Effector memory CD8-positive, alpha-beta T cell (primary cell): ENCODE measurements around the gene SNX9.

ENCODE experiments used
- ATAC-seq: fragments of 150-1000 bp; cut with Tn5 transposase; replicated peaks from 2 replicates; pipeline ENCODE4 v1.10.0; 2021; ENCODE audit warnings: mild to moderate bottlenecking, moderate library complexity
- DNase-seq, 3 experiments: peaks; one replicate each; pipeline ENCODE4 v3.0.0; 2021
- H3K27ac Mint-ChIP-seq, 2 donors: one replicate each; pipeline ENCODE4 v1.8.0; 2022; ENCODE audit warnings: mild to moderate bottlenecking in 2 of 2, mixed read lengths in 2 of 2, moderate library complexity in 2 of 2
- H3K27me3 Mint-ChIP-seq, 2 donors: one replicate each; pipeline ENCODE4 v1.8.0; 2022; ENCODE audit warnings: mixed read lengths in 2 of 2
- H3K36me3 Mint-ChIP-seq: one replicate; pipeline ENCODE4 v1.8.0; 2022; ENCODE audit warnings: mild to moderate bottlenecking, moderate library complexity, mixed read lengths; ENCODE audit not compliant: insufficient read depth
- H3K4me1 Mint-ChIP-seq, 2 donors: one replicate each; pipeline ENCODE4 v1.8.0; 2022; ENCODE audit warnings: low read depth in 2 of 2, mixed read lengths in 2 of 2
- H3K4me3 Mint-ChIP-seq, 2 donors: one replicate each; pipeline ENCODE4 v1.8.0; 2022; ENCODE audit warnings: mild to moderate bottlenecking in 2 of 2, mixed read lengths in 2 of 2, moderate library complexity in 2 of 2
- H3K9me3 Mint-ChIP-seq, 2 donors: one replicate each; pipeline ENCODE4 v1.8.0; 2022; ENCODE audit warnings: mixed read lengths in 2 of 2

SNX9 gene

GRCh38 chr6:157977176-157977804 is 154.2 kb downstream of the SNX9 start:
- H3K27me3 Mint-ChIP-seq: no peaks in the 10 kb centered on the region
- H3K9me3 Mint-ChIP-seq: no peaks in the 10 kb centered on the region
- H3K27ac Mint-ChIP-seq: no peak overlapping the region
- H3K36me3 Mint-ChIP-seq: no peaks in the 10 kb centered on the region
- no peak for DNase-seq
- peaks cover 0 to 4% of the 10 kb centered on the region in 2 donors for H3K4me1 Mint-ChIP-seq
- no peak for ATAC-seq
- H3K4me3 Mint-ChIP-seq: no peak overlapping the region

- Mint-ChIP-seq H3K27ac (no peak overlapping the region), H3K4me3 (no peak overlapping the region), H3K9me3 (no peaks in the 10 kb centered on the region), H3K36me3 (no peaks in the 10 kb centered on the region), H3K27me3 (no peaks in the 10 kb centered on the region), H3K4me1 (peaks cover 4 to 8% of the 10 kb centered on the region in 2 donors)
- DNase-seq (no peak), ATAC-seq (no peak)
These were observed 155.2 kb downstream of the SNX9 start for GRCh38 chr6:157978021-157978783.

GRCh38 chr6:157980288-157981131 is 157.5 kb downstream of the SNX9 start:
- H3K4me3 Mint-ChIP-seq: peak overlapping the region; percentile 79
- H3K27me3 Mint-ChIP-seq: no peaks in the 10 kb centered on the region
- H3K36me3 Mint-ChIP-seq: no peaks in the 10 kb centered on the region
- DNase-seq (peak in 1 of 3 experiments; percentile 10), ATAC-seq (peak; percentile 3)
- H3K9me3 Mint-ChIP-seq: no peaks in the 10 kb centered on the region
- H3K27ac Mint-ChIP-seq: peak overlapping the region; percentile 21 to 32
- H3K4me1 Mint-ChIP-seq: peaks cover 15 to 17% of the 10 kb centered on the region in 2 donors

- peaks cover 15 to 17% of the 10 kb centered on the region in 2 donors for H3K4me1 Mint-ChIP-seq
- peak overlapping the region in 1 of 2 donors; percentile 67 for H3K27ac Mint-ChIP-seq
- no peaks in the 10 kb centered on the region for H3K36me3 Mint-ChIP-seq
- DNase-seq (no peak), ATAC-seq (no peak)
- no peaks in the 10 kb centered on the region for H3K9me3 Mint-ChIP-seq
- H3K4me3 Mint-ChIP-seq: peak overlapping the region; percentile 79
- H3K27me3 Mint-ChIP-seq: no peaks in the 10 kb centered on the region
These were observed 158.0 kb downstream of the SNX9 start for GRCh38 chr6:157981132-157981394.

GRCh38 chr6:157981395-157982101 is 158.5 kb downstream of the SNX9 start, which contains the start of gene SYNJ2:
TSS of gene SYNJ2 (plus strand) at chr6:157981863. CDS start at chr6:157981962, 99 bp downstream.
- no peaks in the 10 kb centered on the region for H3K36me3 Mint-ChIP-seq
- ATAC-seq: peak; percentile 87
- DNase-seq: peak; percentile 68 to 79 (median 74)
- H3K4me1 Mint-ChIP-seq: peaks cover 15 to 17% of the 10 kb centered on the region in 2 donors
- H3K27me3 Mint-ChIP-seq: no peaks in the 10 kb centered on the region
- peak within 1 kb of the TSS; percentile 79 for H3K4me3 Mint-ChIP-seq
- H3K27ac Mint-ChIP-seq: peak within 1 kb of the TSS; percentile 55 to 67
- H3K9me3 Mint-ChIP-seq: no peaks in the 10 kb centered on the region

GRCh38 chr6:157982102-157982562 is 159.1 kb downstream of the SNX9 start:
- H3K4me3 Mint-ChIP-seq: peak overlapping the region; percentile 79
- no peaks in the 10 kb centered on the region for H3K9me3 Mint-ChIP-seq
- peaks cover 3% of the 10 kb centered on the region for H3K36me3 Mint-ChIP-seq
- peaks cover 15 to 17% of the 10 kb centered on the region in 2 donors for H3K4me1 Mint-ChIP-seq
- DNase-seq (peak; percentile 5 to 28 (median 18)), ATAC-seq (peak; percentile 18)
- no peaks in the 10 kb centered on the region for H3K27me3 Mint-ChIP-seq
- H3K27ac Mint-ChIP-seq: peak overlapping the region; percentile 55 to 67

- peaks cover 15 to 17% of the 10 kb centered on the region in 2 donors for H3K4me1 Mint-ChIP-seq
These were observed 159.7 kb downstream of the SNX9 start for GRCh38 chr6:157982563-157983405.

GRCh38 chr6:157983406-157984119 is 160.5 kb downstream of the SNX9 start:
- ATAC-seq: no peak

More at GRCh38 chr6:157982563-157983405, 159.7 kb downstream of the SNX9 start:
- Mint-ChIP-seq H3K27me3 (no peaks in the 10 kb centered on the region), H3K9me3 (no peaks in the 10 kb centered on the region), H3K27ac (peak overlapping the region; percentile 55 to 67), H3K36me3 (peaks cover 4% of the 10 kb centered on the region), H3K4me3 (peak overlapping the region; percentile 79)
- no peak for DNase-seq
- ATAC-seq: no peak

GRCh38 chr6:157984128-157984527 is 161.1 kb downstream of the SNX9 start:
- DNase-seq (no peak), ATAC-seq (no peak)
- peaks cover 4% of the 10 kb centered on the region for H3K36me3 Mint-ChIP-seq
- peak overlapping the region in 1 of 2 donors; percentile 79 for H3K4me3 Mint-ChIP-seq
- H3K4me1 Mint-ChIP-seq: peaks cover 15 to 19% of the 10 kb centered on the region in 2 donors
- no peaks in the 10 kb centered on the region for H3K9me3 Mint-ChIP-seq
- H3K27ac Mint-ChIP-seq: peak overlapping the region in 1 of 2 donors; percentile 32
- H3K27me3 Mint-ChIP-seq: no peaks in the 10 kb centered on the region

More at GRCh38 chr6:157983406-157984119, 160.5 kb downstream of the SNX9 start:
- no peaks in the 10 kb centered on the region for H3K27me3 Mint-ChIP-seq
- peaks cover 4% of the 10 kb centered on the region for H3K36me3 Mint-ChIP-seq
- no peak overlapping the region for H3K27ac Mint-ChIP-seq
- no peaks in the 10 kb centered on the region for H3K9me3 Mint-ChIP-seq
- H3K4me1 Mint-ChIP-seq: peaks cover 15 to 19% of the 10 kb centered on the region in 2 donors
- H3K4me3 Mint-ChIP-seq: peak overlapping the region; percentile 79
- no peak for DNase-seq

GRCh38 chr6:157984686-157985225 is 161.7 kb downstream of the SNX9 start:
- Mint-ChIP-seq H3K4me1 (peaks cover 15 to 18% of the 10 kb centered on the region in 2 donors), H3K4me3 (peak overlapping the region in 1 of 2 donors; percentile 79), H3K27me3 (no peaks in the 10 kb centered on the region), H3K36me3 (peaks cover 4% of the 10 kb centered on the region), H3K27ac (peak overlapping the region in 1 of 2 donors; percentile 32), H3K9me3 (no peaks in the 10 kb centered on the region)
- DNase-seq (no peak), ATAC-seq (no peak)

GRCh38 chr6:157985378-157986155 is 162.5 kb downstream of the SNX9 start:
- Mint-ChIP-seq H3K9me3 (no peaks in the 10 kb centered on the region), H3K27me3 (no peaks in the 10 kb centered on the region), H3K4me3 (no peak overlapping the region), H3K36me3 (peaks cover 4% of the 10 kb centered on the region), H3K4me1 (peaks cover 19 to 24% of the 10 kb centered on the region in 2 donors), H3K27ac (peak overlapping the region in 1 of 2 donors; percentile 32)
- ATAC-seq (no peak), DNase-seq (no peak)
